ENCODE measurements around the gene SUCNR1. TPM values are rescaled to one million over a fixed set of nuclear protein-coding genes. Genes with fewer than 3 reads are reported as not detected.

SUCNR1 gene
- total RNA-seq, 1 donor from 2014 or later, result 0.07 TPM

DNA sequence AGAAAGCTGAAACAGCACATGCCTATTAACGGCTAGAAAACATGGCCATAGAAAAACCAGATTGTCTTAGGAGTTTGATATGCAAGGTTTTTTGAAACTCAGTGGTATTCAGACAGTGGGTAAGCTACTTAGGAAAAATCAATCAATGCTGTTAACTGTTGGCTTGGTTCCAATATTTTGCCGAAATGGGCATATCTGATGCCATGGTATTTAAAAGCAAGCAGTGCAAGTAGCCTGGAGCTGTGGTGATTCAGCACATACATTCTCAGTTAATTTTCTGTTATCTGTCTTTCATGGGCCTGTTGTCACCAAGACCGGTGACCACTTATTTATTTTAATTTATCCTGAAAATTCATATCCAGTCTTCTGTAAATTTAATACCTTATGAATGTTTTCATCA, 17.3 kb upstream of the SUCNR1 start:
- peaks cover 24% of the 10 kb centered on the region for H3K4me1 Mint-ChIP-seq (ENCODE audit: low read depth)
- no peak for DNase-seq (ENCODE audit: low spot score, unreplicated experiment)
- H3K27ac Mint-ChIP-seq, result no peak overlapping the region
- no peak for TF ChIP-seq CTCF (IDR thresholded peaks at IDR 0.05; ENCODE audit: unreplicated experiment)
- H3K27me3 Mint-ChIP-seq, result no peaks in the 10 kb centered on the region
- no peaks in the 10 kb centered on the region for H3K36me3 Mint-ChIP-seq (ENCODE audit: insufficient read depth)
- no peaks in the 10 kb centered on the region for H3K9me3 Mint-ChIP-seq (ENCODE audit: low read depth)
- H3K4me3 Mint-ChIP-seq (ENCODE audit: low read depth), result no peak overlapping the region

DNA sequence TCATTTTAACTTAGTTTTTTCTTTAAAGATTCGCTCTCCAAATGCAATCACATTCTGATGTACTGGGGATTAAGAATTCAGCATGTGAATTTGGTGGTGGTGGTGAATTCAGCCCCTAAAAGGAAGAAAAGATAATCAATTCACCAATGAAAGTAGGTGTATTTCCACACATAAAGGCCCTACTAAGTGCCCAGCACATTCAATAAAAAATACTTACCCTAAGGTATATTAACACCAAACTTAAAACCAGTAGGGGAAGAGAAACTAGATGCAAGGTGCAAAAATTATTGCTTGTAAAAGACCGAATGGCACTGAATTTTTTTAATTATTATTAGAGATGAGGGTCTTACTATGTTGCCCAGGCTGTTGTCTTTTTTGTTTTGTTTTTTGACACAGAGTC, 16.8 kb upstream of the SUCNR1 start:
- DNase-seq (ENCODE audit: low spot score, unreplicated experiment), result no peak
- no peak overlapping the region for H3K27ac Mint-ChIP-seq
- peaks cover 24% of the 10 kb centered on the region for H3K4me1 Mint-ChIP-seq (ENCODE audit: low read depth)
- H3K27me3 Mint-ChIP-seq, result no peaks in the 10 kb centered on the region
- TF ChIP-seq CTCF (IDR thresholded peaks at IDR 0.05; ENCODE audit: unreplicated experiment), result no peak
- H3K9me3 Mint-ChIP-seq (ENCODE audit: low read depth), result no peaks in the 10 kb centered on the region
- H3K36me3 Mint-ChIP-seq (ENCODE audit: insufficient read depth), result no peaks in the 10 kb centered on the region
- H3K4me3 Mint-ChIP-seq (ENCODE audit: low read depth), result no peak overlapping the region

DNA sequence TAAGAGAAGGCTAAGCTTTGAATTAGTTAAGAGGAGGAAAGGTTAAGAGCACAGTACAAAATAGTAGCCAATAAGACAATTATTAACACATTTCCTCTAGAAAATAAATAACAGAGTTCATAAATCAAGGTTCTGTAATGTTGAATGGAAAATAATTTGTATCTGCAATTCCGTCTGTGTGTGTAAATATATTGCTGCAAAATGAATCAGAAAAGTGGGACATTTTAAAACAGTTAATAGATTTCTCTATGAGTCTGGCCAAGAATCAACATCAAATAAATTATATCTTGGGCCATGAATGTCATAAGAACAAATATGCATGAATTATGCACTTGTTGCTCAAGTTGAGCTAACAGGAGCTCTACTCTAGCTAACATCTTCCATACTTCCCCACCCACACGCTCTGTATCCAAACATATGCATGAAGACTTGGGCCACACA, 14.2 kb upstream of the SUCNR1 start:
- H3K27ac Mint-ChIP-seq, result peak overlapping the region; percentile 76
- no peaks in the 10 kb centered on the region for H3K27me3 Mint-ChIP-seq
- DNase-seq (ENCODE audit: low spot score, unreplicated experiment), result no peak
- no peaks in the 10 kb centered on the region for H3K9me3 Mint-ChIP-seq (ENCODE audit: low read depth)
- peaks cover 24% of the 10 kb centered on the region for H3K4me1 Mint-ChIP-seq (ENCODE audit: low read depth)
- no peak overlapping the region for H3K4me3 Mint-ChIP-seq (ENCODE audit: low read depth)
- H3K36me3 Mint-ChIP-seq (ENCODE audit: insufficient read depth), result no peaks in the 10 kb centered on the region
- TF ChIP-seq CTCF (IDR thresholded peaks at IDR 0.05; ENCODE audit: unreplicated experiment), result no peak

- peak overlapping the region; percentile 76 for H3K27ac Mint-ChIP-seq
Observed at GRCh38 chr3:151859905-151860304, 13.5 kb upstream of the SUCNR1 start.

GRCh38 chr3:151863611-151864010, 9.8 kb upstream of the SUCNR1 start:
- no peaks in the 10 kb centered on the region for H3K9me3 Mint-ChIP-seq (ENCODE audit: low read depth)
- no peaks in the 10 kb centered on the region for H3K36me3 Mint-ChIP-seq (ENCODE audit: insufficient read depth)
- no peak for TF ChIP-seq CTCF (IDR thresholded peaks at IDR 0.05; ENCODE audit: unreplicated experiment)
- H3K4me3 Mint-ChIP-seq (ENCODE audit: low read depth), result no peak overlapping the region
- no peak for DNase-seq (ENCODE audit: low spot score, unreplicated experiment)
- H3K27me3 Mint-ChIP-seq, result no peaks in the 10 kb centered on the region
- H3K4me1 Mint-ChIP-seq (ENCODE audit: low read depth), result peaks cover 33% of the 10 kb centered on the region
- no peak overlapping the region for H3K27ac Mint-ChIP-seq

More at GRCh38 chr3:151859905-151860304, 13.5 kb upstream of the SUCNR1 start:
- no peaks in the 10 kb centered on the region for H3K36me3 Mint-ChIP-seq (ENCODE audit: insufficient read depth)
- H3K27me3 Mint-ChIP-seq, result no peaks in the 10 kb centered on the region
- no peak for DNase-seq (ENCODE audit: low spot score, unreplicated experiment)
- no peak overlapping the region for H3K4me3 Mint-ChIP-seq (ENCODE audit: low read depth)
- no peaks in the 10 kb centered on the region for H3K9me3 Mint-ChIP-seq (ENCODE audit: low read depth)
- peaks cover 24% of the 10 kb centered on the region for H3K4me1 Mint-ChIP-seq (ENCODE audit: low read depth)
- no peak for TF ChIP-seq CTCF (IDR thresholded peaks at IDR 0.05; ENCODE audit: unreplicated experiment)
